Smooth muscle cell of the brain vasculature (primary cell): ENCODE results near the gene ANKH.
"Not testable (repeated sequence)": the region's sequence is repeated elsewhere in the genome, so short reads cannot be mapped to it uniquely, and the experiment has no call there.

Experiments
- DNase-seq: peaks from one replicate; pipeline ENCODE4 v3.0.0-alpha.2; 2012; ENCODE audit warnings: low read depth, low spot score

Gene ANKH

GRCh38 chr5:14855366-14855765 is 16.2 kb downstream of the ANKH start:
- no peak for DNase-seq

- no peak for DNase-seq
These were observed 16.8 kb downstream of the ANKH start for GRCh38 chr5:14854799-14855198.

- DNase-seq, result no peak
These were observed 17.9 kb downstream of the ANKH start for GRCh38 chr5:14853685-14854084.

GRCh38 chr5:14852779-14853178 is 18.8 kb downstream of the ANKH start:
- DNase-seq, result no peak

DNA sequence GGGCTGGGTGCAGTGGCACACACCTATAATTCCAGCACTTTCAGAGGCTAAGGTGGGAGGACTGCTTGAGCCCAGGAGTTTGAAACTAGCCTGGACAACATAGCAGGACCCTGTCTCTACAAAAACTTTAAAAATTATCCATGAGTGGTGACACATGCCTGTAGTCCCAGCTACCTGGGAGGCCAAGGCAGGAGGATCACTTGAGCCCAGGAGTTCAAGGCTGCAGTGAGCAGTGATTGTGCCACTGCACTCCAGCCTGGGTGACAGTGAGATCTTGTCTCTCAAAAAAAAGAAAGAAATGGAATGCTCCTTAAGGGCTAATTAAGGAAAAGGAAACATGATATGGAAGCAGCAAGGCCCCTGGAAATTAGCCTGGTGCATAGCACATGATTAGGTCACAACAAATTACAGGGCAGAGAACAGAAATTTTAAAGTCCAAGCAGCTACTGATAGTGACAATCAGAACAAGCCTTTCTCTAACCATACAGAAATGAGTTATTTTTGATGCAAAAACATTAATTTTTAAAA is 19.5 kb downstream of the ANKH start:
- no peak for DNase-seq

- no peak for DNase-seq
These were observed 20.0 kb downstream of the ANKH start for GRCh38 chr5:14851597-14851996.

DNA sequence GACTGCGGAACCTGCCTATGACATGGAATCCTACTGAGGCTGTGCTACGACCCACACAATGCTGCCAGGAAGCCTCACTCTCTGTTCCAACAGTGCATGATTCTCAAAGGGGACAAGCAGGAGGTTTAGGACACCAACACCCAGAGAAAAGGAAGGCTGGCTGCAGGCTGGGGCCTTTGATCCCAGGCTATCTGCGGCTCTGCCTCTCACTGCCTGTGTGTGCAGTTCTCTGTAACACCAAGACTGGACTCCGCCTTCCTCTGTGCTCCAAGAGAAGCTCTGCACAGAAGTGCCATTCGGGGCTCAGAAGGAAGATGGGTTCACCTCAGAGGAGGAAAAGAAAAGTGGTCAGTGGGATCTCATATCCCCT is 20.5 kb downstream of the ANKH start:
- no peak for DNase-seq

- DNase-seq, result no peak
These were observed 21.0 kb downstream of the ANKH start for GRCh38 chr5:14850419-14851049.

GRCh38 chr5:14849516-14850294 is 21.9 kb downstream of the ANKH start:
- no peak for DNase-seq

- not testable (repeated sequence) for DNase-seq
These were observed 22.6 kb downstream of the ANKH start for GRCh38 chr5:14848942-14849341.

- DNase-seq, result no peak
These were observed 23.2 kb downstream of the ANKH start for GRCh38 chr5:14848385-14848784.

GRCh38 chr5:14847471-14847870 is 24.1 kb downstream of the ANKH start:
- no peak for DNase-seq

DNA sequence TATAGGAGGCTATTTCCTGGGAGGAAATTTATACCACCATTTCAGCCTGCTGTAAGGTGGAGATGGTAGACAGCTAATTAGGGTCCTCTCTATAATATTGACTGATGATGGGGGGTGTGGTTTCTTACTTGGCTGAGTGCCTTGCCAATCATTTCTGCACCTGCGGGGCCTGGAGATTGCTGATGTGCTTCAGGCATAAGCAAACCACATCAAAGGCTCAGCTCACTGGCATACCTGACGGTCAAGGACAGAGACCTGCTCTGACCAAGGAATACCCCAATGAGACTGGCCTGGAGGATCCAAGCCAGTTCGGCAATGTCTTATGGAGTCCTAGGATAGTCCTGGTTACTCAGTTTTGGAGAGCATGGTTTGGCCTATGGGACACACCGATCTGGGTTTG is 29.5 kb downstream of the ANKH start:
- no peak for DNase-seq

DNA sequence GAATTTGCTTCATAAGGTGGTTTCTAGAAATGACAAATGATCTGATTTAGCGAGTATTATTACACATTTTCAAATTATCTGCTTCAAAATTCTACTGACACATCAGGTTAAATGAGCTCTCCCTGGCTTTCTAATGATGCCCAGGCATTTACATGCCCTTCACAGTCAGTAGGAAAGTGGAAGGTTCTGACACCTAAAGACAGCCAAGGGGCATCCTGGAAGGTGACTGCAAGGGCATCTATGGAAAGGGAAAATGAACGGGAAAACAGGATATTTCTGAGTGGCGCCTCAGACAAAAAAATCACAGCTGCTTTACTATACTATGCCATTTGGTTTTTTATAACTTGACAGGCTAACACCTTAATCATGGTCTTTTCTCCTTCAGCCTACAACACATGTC is 31.0 kb downstream of the ANKH start:
- no peak for DNase-seq

DNA sequence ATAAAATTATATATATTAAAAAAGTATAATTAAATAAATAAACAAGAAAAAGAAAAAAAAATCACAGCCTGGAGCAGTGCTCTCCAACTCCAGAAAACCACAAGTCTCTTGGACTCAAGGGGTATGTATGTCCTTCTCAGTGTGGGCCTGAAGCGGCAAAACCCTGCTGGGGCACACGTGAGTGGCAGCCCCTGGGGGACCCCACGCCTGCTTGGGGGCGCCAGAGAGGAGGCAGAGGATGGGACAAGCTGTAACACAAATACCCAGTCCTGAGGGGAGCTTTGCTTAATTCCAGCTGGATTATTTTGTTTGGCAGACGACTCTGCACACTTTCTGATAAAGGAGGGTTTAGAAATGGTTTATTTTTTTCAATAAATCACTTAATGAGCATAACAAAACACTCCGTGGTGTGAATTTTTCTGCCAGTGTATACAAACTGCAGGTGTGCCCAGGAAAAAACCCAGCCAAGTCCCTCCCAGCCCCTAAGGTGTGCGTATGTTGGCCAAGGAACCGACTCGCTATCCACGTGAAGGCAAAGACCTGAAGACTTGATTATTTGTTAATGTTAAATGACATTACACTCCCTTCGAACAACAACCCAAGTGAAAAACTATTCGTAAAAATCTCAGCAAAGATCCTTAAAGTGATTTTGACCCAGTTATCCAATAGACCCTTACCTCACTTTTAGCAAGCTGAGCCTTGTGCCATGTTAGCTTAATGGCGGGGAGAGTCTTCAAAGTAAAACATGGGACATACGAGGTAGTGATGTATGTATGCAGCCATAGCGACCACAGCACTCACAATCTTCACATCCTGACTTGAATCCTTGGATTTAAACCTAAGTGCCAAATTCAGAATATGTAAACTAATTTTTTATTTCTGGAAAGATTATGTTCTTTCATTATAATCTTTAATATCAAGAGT is 32.9 kb downstream of the ANKH start:
- no peak for DNase-seq

DNA sequence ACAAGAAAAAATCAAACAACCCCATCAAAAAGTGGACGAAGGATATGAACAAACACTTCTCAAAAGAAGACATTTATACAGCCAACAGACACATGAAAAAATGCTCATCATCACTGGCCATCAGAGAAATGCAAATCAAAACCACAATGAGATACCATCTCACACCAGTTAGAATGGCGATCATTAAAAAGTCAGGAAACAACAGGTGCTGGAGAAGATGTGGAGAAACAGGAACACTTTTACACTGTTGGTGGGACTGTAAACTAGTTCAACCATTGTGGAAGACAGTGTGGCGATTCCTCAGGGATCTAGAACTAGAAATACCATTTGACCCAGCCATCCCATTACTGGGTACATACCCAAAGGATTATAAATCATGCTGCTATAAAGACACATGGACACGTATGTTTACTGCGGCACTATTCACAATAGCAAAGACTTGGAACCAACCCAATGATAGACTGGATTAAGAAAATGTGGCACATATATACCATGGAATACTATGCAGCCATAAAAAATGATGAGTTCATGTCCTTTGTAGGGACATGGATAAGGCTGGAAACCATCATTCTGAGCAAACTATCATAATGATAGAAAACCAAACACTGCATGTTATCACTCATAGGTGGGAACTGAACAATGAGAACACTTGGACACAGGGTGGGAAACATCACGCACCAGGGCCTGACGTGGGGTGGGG is 34.0 kb downstream of the ANKH start:
- DNase-seq, result not testable (repeated sequence)

DNA sequence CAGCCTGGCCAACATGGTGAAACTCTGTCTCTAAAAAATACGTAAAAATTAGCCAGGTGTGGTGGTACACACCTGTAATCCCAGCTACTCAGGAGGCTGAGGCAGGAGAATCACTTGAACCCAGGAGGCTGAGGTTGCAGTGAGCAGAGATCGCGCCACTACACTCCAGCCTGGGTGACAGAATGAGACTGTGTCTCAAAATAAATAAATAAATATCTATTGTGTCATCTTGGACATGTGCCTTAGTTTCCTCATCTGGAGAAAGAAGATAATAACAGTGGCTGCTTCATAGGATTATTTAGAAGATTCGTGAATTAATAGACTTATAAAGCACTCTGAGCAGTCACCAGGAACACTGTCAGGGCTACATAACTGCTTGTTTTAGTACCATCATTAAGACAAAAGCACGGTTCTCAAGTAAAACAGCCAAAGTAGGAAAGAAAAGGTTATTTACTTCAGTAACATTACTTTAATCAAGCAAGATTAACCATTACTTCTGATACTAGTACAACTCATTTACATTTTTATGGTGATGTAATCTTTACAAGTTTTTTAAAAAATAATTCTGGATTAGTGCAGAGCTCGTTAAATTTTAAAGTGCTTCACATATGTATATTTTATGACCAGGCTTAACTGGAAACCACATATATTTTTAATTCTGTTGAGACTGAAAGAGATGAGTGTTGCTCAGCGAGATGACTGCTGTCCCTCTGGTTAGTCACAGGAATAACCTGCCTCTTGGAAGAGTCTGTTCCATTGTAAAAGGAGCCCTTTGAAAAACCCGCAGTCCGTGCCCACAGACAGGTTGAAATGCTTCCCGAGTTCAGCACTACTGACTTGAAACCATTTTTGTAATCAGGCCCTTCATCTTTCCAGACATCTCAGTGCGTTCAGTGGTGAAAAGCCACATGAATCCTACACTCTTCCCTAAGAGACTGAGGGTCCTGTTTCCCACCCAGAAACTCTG is 36.7 kb downstream of the ANKH start:
- no peak for DNase-seq

GRCh38 chr5:14834062-14834461 is 37.5 kb downstream of the ANKH start:
- DNase-seq, result no peak

GRCh38 chr5:14831006-14831338 is 40.6 kb downstream of the ANKH start:
- no peak for DNase-seq

- no peak for DNase-seq
These were observed 41.2 kb downstream of the ANKH start for GRCh38 chr5:14830210-14831005.
